T-helper 17 cell (primary cell): ENCODE measurements around the gene VEGFC. TPM values are rescaled to one million over a fixed set of nuclear protein-coding genes. Genes with fewer than 3 reads are reported as not detected.

Experiments
- ATAC-seq: fragments of 150-1000 bp; cut with Tn5 transposase; 2 replicates; pipeline ENCODE4 v1.10.0; 2021; ENCODE audit warnings: mild to moderate bottlenecking, moderate library complexity
- DNase-seq, 3 donors: peaks; one replicate each; pipeline versions ENCODE4 v3.0.0 to v3.0.0-alpha.2; 2020 to 2021
- H3K9me3 ChIP-seq: one replicate; pipeline ENCODE4 v1.7.0; 2013; ENCODE audit warnings: low read length, mild to moderate bottlenecking; ENCODE audit not compliant: control insufficient read depth, poor library complexity, severe bottlenecking
- H3K27ac Mint-ChIP-seq: one replicate; pipeline ENCODE4 v1.8.0; 2022; ENCODE audit warnings: mild to moderate bottlenecking, moderate library complexity, mixed read lengths
- H3K27me3 Mint-ChIP-seq: one replicate; pipeline ENCODE4 v1.8.0; 2022; ENCODE audit warnings: mixed read lengths
- H3K36me3 Mint-ChIP-seq: one replicate; pipeline ENCODE4 v1.8.0; 2022; ENCODE audit warnings: low read depth, mixed read lengths
- H3K4me1 Mint-ChIP-seq: one replicate; pipeline ENCODE4 v1.8.0; 2022; ENCODE audit warnings: mild to moderate bottlenecking, mixed read lengths
- H3K4me3 Mint-ChIP-seq: one replicate; pipeline ENCODE4 v1.8.0; 2022; ENCODE audit warnings: mild to moderate bottlenecking, moderate library complexity, mixed read lengths
- total RNA-seq, 4 donors: library from RNA in 2 of 4; stranded (reverse) in 2 of 4; gene quantifications; one replicate each; pipeline ENCODE4 v1.2.3 and lab custom pipeline; 2022 to 2026

The VEGFC gene, protein sequence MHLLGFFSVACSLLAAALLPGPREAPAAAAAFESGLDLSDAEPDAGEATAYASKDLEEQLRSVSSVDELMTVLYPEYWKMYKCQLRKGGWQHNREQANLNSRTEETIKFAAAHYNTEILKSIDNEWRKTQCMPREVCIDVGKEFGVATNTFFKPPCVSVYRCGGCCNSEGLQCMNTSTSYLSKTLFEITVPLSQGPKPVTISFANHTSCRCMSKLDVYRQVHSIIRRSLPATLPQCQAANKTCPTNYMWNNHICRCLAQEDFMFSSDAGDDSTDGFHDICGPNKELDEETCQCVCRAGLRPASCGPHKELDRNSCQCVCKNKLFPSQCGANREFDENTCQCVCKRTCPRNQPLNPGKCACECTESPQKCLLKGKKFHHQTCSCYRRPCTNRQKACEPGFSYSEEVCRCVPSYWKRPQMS
- total RNA-seq (1 to 10 TPM in 1 of 2 donors, not detected in 1; 1.8 TPM), total RNA-seq (lab: John Stamatoyannopoulos, UW) (0.08 to 0.12 reads per million in 2 donors)

DNA sequence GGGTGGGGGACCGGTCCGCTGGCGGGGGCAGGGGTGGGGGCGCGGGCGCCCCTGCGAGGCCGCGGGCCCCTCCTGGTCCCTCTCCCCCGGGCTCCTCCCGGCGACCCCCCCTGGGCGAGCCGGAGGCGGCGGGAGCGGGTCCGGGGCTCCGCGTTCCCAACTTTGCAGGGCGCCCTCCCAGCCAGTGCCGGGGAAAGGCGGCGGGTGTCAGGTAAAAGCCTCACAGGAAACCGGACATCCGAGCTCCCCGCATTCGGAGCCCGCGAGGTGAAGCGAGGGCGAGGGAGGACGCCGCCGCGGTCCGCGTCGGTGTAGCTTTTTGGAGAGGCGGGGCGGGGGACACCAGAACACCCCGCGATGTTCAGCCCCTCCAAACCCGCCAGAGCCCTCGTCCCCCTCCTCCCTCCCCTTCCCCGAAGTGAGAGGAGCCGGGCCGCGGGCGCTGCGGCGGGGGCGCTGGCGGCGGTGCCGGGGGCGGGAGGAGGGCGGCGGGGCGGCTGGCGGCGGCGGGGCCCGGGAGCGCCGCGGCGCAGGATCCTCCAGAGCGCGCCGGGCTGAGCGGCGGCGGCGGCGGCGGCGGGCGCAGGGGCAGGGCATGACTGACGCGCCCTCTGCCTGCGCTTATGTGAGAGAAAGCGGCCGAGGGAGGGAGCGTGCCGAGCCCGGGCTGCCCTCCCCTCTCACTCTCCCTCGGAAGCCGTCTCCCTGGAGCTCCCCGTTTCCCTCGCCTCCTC is at the start of gene VEGFC:
Gene VEGFC (minus strand): TSS at position 597 of the 734 bp plus-strand sequence. CDS start 611 bp downstream, outside the sequence.
- no peaks in the 10 kb centered on the region for H3K9me3 ChIP-seq
- Mint-ChIP-seq H3K27ac (no peak within 1 kb of the TSS), H3K4me3 (peak within 1 kb of the TSS; percentile 66), H3K27me3 (peaks cover 41% of the 10 kb centered on the region), H3K4me1 (peaks cover 3% of the 10 kb centered on the region), H3K36me3 (peaks cover 3% of the 10 kb centered on the region)
- ATAC-seq (peak; percentile 32), DNase-seq (no peak)

DNA sequence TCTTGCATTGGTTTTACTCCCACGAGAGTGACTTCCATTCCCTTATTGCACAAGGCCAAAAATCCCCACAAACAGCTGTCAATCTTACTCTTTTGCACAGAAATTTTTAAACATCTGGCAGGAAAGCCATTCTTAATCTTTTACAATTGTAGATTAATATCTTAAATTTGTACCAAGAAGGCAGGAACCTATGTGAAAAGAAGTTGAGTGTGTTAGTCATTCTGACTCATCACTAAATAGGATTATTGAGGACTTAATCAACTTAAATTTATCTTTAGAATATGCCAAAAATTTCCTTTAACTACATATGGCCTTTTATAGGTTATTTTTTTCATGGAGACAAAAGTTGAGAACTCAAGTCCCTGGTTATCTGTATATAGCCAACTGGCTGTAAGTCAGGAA is 49.0 kb upstream of the VEGFC start:
- ATAC-seq = no peak
- Mint-ChIP-seq H3K4me3 (no peak overlapping the region), H3K4me1 (no peaks in the 10 kb centered on the region)

DNA sequence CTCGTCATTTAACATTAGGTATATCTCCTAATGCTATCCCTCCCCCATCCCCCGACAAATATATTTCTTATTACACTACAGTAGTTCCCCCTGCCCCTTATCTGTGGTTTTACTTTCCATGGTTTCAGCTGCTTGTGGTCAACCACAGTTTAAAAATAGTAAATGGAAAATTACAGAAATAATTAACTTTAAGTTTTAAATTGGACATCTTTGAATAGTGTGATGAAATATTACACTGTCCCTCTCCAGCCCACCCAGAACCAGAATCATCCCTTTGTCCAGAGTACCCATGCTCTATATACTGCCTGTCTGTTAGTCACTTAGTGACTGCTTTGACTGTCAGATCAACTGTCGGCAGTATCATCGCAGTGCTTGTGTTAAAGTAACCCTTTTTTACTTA is 47.4 kb upstream of the VEGFC start:
- no peaks in the 10 kb centered on the region for H3K36me3 Mint-ChIP-seq
- no peaks in the 10 kb centered on the region for H3K27me3 Mint-ChIP-seq
- DNase-seq = no peak
- no peaks in the 10 kb centered on the region for H3K9me3 ChIP-seq
- H3K4me3 Mint-ChIP-seq = no peak overlapping the region
- no peak for ATAC-seq
- H3K27ac Mint-ChIP-seq = no peak overlapping the region
- H3K4me1 Mint-ChIP-seq = no peaks in the 10 kb centered on the region

More for the DNA sequence above, 49.0 kb upstream of the VEGFC start:
- H3K9me3 ChIP-seq = no peaks in the 10 kb centered on the region
- Mint-ChIP-seq H3K36me3 (no peaks in the 10 kb centered on the region), H3K27ac (no peak overlapping the region), H3K27me3 (no peaks in the 10 kb centered on the region)
- no peak for DNase-seq

DNA sequence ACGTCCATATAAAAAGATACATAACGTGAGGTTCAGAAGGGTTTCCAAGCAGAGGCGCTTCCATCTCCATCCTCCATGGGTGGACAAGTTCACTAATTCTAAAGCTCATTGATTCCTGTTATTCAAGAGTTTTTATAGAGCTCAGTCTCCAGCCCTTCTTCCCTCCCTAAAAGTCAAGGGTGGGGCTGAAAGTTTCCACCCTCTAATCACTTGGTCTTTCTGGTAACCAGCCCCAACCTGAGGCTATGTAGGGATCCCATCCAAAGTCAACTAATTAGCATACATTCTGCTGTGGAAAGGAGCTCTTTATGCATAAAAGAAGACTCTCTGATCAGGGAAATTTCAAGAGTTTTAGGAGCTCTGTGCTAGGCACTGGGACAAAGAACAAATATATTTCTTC is 46.9 kb upstream of the VEGFC start:
- DNase-seq (no peak), ATAC-seq (no peak)
- Mint-ChIP-seq H3K4me1 (no peaks in the 10 kb centered on the region), H3K36me3 (no peaks in the 10 kb centered on the region), H3K27me3 (no peaks in the 10 kb centered on the region), H3K4me3 (no peak overlapping the region), H3K27ac (no peak overlapping the region)
- no peaks in the 10 kb centered on the region for H3K9me3 ChIP-seq

DNA sequence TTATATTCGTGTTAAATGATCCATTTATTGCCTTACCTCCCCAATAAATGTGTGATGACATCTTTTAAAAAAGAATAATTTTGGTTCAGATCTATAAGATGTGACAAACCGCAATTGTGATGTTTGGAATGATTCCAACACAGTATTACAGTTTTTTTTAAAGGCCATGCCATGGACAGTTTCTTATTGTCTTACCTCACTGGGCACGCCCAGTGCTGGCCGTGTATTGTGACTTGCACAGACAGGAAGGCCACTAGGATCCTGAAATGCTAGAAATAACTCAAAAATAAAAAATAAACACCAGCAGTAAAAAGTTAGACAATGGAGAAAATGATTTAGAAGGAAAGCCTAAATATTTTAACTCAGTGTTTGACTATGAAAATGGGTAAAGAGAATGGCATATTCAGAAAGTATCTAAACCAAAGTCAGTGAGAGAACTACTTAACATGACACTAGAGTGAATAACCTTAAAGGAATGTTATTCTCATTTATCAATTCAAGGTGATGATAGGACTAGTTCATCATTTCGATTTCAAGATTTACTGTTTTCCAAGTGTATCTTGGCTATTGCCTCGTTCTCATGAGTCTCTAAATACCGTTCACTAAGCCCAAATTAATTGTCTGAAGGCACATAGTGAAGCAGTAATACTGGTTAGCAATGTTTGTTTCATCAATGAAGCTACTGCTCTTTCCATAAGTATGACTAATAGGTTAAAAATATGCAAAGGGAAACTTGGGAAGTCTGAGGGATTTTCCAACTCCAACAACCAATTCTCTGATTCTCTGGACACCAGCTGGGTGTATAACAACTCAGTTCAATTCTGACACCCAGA is 46.1 kb upstream of the VEGFC start:
- DNase-seq = no peak
- no peak overlapping the region for H3K4me3 Mint-ChIP-seq
- ATAC-seq = no peak
- H3K36me3 Mint-ChIP-seq = no peaks in the 10 kb centered on the region
- no peaks in the 10 kb centered on the region for H3K9me3 ChIP-seq
- no peak overlapping the region for H3K27ac Mint-ChIP-seq
- no peaks in the 10 kb centered on the region for H3K4me1 Mint-ChIP-seq
- H3K27me3 Mint-ChIP-seq = no peaks in the 10 kb centered on the region

DNA sequence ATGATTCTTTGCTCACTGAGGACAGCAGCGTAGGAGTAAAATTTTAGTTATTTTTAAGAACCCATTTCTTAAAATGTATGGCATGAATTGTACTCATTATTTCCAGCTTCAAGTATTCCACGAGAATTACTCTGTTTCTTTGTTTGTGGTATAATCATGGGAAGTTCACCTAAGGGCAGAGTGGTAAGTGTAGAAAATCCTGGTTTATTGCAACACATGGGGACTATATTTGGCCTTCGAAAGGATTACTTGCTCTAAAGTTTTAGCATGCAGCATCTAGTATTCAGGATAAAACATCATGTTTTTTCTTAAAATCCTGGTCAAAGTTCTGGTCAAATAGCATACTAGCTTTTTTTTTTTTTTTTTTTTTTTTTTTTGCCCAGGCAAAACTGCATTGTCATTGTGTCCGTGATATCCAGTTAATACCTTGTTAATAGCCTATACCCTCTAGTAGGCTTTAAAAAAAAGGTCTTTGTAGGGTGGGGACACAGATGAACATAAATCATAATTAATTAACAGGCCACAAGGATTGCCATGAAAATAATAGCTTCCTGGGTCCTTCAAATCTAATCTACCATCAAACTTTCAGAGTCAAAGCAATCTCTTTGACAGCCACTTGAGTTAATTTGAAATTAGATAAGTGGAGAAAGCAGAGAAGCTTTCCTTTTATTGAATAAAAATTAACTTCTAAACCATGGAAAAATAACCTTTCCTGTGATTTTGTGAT is 44.6 kb upstream of the VEGFC start:
- no peaks in the 10 kb centered on the region for H3K36me3 Mint-ChIP-seq
- no peak overlapping the region for H3K4me3 Mint-ChIP-seq
- no peaks in the 10 kb centered on the region for H3K4me1 Mint-ChIP-seq
- ATAC-seq (no peak), DNase-seq (no peak)
- no peaks in the 10 kb centered on the region for H3K9me3 ChIP-seq
- H3K27ac Mint-ChIP-seq = no peak overlapping the region
- no peaks in the 10 kb centered on the region for H3K27me3 Mint-ChIP-seq

DNA sequence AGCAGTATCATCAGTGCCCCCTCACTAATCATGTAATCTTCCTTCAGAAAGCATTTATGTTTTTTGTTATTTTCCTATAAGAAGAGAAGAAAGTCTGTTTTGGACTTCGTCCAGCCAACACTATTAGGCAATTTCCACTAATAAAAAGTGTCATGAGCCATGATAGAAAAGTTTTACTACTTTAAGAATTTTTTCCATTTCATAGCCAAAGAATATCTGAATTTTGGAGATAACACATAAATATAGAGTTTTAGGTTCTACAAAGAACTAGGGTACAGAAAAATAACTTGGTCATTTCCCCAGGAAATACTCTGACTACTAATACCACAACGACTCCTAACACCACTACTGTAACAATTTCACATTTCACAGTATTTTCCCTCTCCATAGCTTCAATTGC is 41.8 kb upstream of the VEGFC start:
- ATAC-seq (no peak), DNase-seq (no peak)
- Mint-ChIP-seq H3K4me3 (no peak overlapping the region), H3K27ac (no peak overlapping the region), H3K4me1 (no peaks in the 10 kb centered on the region), H3K36me3 (no peaks in the 10 kb centered on the region), H3K27me3 (no peaks in the 10 kb centered on the region)
- H3K9me3 ChIP-seq = no peaks in the 10 kb centered on the region

DNA sequence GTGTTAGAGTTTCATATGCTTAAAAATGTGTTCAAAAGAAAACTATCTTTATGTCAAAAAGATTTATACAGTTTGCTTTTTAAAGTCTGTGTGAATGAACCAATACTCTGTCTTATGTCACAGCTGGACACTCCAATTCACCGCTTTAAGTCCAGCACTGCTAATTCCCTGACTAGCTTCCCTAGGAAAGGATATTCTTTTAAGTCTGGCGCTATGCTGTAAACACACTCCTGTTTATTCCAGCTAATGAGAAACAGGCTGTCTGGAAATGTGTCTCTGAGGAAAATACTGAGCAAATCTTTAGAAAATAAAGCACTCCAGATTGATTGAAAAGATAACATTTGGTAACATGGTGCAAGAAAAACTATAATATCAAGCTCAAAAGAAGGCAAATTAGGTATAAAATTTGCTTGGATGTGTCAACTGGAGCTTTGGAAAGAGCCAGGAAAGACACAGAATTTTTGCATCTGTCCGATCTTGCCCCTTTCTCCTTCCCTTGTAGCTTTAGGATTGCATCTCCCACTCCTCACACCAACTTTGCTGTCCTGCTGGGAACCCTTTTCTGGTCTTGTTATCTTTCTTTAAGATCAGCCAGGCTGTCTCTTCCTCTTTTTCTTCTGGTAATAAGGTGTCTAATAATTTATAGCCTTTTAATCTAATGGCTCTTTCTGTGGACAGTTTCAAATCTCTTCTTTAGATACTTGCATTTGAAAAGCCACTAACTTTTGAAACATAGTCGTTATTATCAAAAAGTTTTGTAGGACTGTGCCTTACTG is 40.9 kb upstream of the VEGFC start:
- Mint-ChIP-seq H3K27ac (no peak overlapping the region), H3K4me1 (no peaks in the 10 kb centered on the region), H3K27me3 (no peaks in the 10 kb centered on the region), H3K4me3 (no peak overlapping the region), H3K36me3 (no peaks in the 10 kb centered on the region)
- DNase-seq (no peak), ATAC-seq (no peak)
- H3K9me3 ChIP-seq = no peaks in the 10 kb centered on the region

DNA sequence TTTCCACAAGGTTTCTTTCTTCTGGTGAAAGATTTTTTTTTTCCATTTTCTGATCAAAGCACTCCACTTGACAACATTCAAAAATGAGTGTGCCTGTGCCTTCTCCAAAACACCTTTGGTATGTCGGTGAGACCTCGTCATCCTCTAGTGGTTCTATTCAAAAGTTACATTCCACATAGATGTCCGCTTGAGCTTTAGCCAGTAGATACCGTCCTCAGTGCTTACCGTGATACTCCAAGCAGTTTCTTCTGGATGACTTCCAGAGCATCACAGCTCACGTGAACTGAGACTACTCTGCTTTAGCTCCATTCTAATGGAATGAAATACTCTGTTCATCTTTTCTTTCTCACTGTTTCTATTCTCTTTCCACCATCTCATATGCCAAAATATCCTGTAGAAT is 38.2 kb upstream of the VEGFC start:
- H3K9me3 ChIP-seq = no peaks in the 10 kb centered on the region
- Mint-ChIP-seq H3K27ac (no peak overlapping the region), H3K27me3 (no peaks in the 10 kb centered on the region), H3K4me3 (no peak overlapping the region), H3K36me3 (no peaks in the 10 kb centered on the region), H3K4me1 (no peaks in the 10 kb centered on the region)
- DNase-seq (no peak), ATAC-seq (no peak)

DNA sequence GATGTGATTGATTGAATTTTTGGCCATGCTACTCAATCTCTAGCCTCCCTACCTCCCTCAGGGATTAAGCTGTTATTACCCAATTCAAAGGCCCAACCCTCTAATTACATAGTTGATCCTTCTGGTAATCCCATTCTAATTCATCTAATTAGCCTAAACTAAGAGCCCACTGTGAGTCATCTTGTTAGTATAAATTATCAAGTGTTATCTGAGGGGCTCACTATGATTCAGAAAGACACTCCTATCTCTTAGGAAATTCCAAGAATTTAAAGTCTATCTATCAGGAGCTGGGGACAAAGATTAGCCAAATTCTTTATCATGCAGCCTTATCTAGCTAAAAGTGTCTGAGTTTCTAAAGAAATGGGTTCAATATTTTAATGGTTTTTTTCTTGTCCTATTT is 32.9 kb upstream of the VEGFC start:
- Mint-ChIP-seq H3K4me3 (no peak overlapping the region), H3K27ac (no peak overlapping the region)

DNA sequence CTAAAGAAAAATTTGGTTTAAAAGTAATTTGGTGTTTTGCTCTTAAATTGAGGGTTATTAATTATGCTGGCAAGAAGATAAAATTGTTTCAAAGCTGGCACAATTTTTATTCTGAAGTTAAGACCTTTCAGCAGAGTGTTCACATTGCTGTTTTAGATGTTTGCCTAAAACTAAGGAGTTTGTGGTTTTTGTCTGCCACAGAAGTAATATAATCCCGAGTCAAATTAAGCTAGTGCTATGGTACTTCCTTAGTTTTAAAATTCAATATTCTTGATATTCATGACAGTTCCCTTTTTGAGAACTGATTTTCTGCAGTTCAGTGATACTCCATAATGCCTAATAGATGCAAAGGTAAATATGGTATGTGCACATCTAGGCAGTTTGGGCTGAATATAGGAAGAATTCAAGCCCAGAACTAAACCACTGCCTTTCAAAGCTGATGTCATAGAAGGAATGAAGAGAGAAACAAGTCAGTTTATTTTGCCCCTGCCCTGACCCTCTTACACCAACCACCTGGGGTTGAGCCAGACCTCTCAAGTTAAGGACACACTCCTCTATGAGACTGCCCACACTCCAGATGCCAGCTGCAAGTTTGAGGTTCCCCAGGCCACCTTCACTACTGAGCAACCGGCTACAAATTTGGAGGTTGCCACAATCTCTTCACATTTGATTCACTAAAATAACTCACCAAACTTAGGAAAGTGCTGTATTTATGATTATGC is 32.1 kb upstream of the VEGFC start:
- no peak overlapping the region for H3K4me3 Mint-ChIP-seq
- no peaks in the 10 kb centered on the region for H3K36me3 Mint-ChIP-seq
- no peak for DNase-seq
- no peak for ATAC-seq
- no peaks in the 10 kb centered on the region for H3K9me3 ChIP-seq
- H3K27me3 Mint-ChIP-seq = no peaks in the 10 kb centered on the region
- H3K27ac Mint-ChIP-seq = no peak overlapping the region
- H3K4me1 Mint-ChIP-seq = no peaks in the 10 kb centered on the region

More for the DNA sequence above, 32.9 kb upstream of the VEGFC start:
- no peaks in the 10 kb centered on the region for H3K36me3 Mint-ChIP-seq
- no peaks in the 10 kb centered on the region for H3K4me1 Mint-ChIP-seq
- ATAC-seq (no peak), DNase-seq (no peak)
- H3K9me3 ChIP-seq = no peaks in the 10 kb centered on the region
- H3K27me3 Mint-ChIP-seq = no peaks in the 10 kb centered on the region
